Smooth muscle cell of the brain vasculature (primary cell): ENCODE results near the gene PDE10A.

ENCODE experiments used
- DNase-seq: peaks from one replicate; pipeline ENCODE4 v3.0.0-alpha.2; 2012; ENCODE audit warnings: low read depth, low spot score

The PDE10A gene

DNA sequence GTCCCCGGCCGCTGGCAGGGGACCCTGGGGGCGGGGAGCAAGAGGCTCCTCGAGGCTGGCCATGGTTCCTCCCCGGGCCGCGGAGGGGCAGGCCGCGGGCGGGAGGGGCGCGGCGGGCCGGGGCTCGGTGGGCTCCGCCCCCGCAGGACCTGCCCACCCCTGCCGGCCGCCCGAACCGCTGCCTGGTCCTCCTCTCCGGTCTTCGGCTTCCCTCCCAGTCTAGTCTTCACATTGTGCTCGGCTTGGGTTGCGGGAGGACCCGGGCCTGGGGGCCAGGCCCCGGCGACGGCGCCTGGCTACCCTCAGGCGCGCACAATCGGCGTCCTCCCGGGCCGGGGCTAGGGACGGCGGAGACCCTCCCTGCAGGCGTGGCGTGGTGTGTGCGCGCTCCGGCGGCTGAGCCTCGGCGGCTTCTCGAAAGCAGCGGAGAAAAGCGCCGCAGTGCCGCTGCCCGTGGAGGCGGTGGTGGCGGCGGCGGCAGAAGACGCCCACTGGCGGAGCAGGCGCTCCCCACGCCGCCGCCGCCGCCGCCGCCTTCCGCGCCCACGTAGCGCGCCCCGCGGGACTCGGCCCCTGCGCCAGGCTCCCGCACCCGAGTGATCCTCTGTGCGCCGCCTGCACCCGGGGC lies at the start of gene PDE10A:
Gene PDE10A, minus strand, starts transcription at position 493 of the 628 bp plus-strand sequence. Its CDS starts 430 bp downstream, at position 63.
- DNase-seq, result no peak

- DNase-seq, result no peak
These were observed 46.0 kb upstream of the PDE10A start for GRCh38 chr6:165708985-165709576.

- DNase-seq, result no peak
These were observed 44.2 kb upstream of the PDE10A start for GRCh38 chr6:165707067-165707853.

GRCh38 chr6:165705941-165706340 lies 42.9 kb upstream of the PDE10A start:
- no peak for DNase-seq

GRCh38 chr6:165704045-165704748 lies 41.2 kb upstream of the PDE10A start:
- peak; percentile 77 for DNase-seq

DNA sequence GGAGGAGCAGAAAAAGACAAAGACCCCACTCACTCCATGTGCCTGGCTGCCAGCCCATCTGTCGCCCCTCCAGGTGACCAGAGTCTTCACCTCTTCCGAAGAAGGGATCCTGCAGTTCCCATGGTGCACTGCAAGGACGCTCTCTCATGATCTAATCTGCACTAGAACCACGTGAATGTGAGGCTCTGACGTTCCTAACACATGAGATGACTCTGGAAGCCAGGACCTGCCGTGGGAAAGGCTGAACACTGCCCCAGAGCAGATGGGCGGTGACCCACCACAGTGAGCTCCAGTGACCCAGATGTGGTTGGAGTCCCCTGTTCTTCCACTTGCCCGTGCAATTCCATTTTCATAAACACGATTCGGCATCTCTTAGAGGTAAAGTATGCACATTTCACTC lies 39.6 kb upstream of the PDE10A start:
- no peak for DNase-seq

DNA sequence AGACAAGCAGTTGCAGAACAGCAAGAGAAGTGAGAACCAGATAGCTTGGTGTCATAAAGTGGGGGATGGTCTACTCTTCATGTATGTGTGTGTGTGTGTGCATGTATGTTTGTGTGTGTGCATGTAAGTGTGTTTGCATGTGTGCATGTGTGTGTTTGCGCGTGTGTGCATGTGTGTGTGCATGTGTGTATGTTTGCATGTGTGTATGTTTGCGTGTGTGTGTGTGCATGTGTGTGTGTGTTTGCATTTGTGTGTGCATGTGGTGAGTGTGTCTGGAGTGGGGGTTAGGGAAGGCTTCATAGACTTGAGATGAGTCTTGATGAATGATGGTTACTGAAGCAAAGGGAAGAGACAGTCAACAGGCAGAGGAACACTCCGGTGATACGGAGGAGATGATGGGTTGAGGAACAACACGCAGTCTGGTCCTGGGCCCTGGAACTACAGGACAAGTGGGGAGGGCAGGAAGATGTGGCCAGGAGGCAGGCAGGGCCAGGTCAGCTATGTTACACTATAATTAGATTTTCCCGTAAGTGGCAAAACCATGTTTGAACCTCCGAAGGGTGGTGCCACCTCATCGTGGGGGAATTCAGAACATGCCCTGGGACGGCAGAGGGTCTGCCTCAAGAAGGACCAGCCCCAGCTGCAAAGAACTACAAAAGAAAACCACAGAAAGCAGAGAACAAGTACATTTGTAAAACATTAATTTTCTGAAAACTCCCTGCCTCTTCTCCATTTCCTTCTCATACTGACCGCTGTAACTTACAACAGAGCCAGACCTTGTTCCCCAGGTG lies 38.7 kb upstream of the PDE10A start:
- DNase-seq, result no peak

DNA sequence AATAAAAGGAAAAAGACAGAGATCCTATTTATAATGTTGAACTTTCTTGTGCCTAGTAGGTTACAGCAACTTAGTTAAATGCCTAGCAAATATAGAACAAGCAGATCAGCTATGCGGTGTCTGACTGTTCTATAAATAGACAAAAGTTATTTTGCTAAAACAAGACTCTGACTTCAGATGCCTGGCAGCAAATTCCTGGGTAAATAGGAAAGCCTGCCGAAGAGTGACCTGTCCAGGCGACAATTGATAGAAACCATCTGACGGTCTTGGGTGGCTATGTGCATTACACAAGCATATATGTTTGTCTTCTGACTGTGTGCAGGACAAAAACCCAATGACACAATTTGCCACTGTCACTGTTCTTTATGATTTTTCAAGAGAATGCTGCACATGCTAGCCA lies 38.0 kb upstream of the PDE10A start:
- no peak for DNase-seq

GRCh38 chr6:165698868-165699267 lies 35.8 kb upstream of the PDE10A start:
- DNase-seq, result no peak

DNA sequence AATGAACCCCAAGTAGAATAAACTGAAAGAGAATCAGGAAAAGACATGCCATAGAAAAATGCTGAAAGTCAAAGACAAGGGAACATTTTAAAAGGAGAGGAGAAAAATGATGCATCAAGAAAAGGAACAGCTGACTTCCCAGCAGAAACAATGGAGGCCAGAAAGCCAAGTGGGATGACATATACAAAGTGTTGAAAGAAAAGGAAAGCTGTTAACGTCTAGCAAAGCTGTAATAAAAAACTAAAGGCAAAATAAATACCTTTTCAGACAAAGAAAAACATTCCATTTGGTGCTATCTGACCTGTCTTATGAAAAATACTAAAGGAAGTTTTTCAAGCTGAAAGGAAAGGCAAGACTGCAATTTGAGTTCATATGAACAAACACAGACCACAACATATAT lies 34.1 kb upstream of the PDE10A start:
- no peak for DNase-seq

DNA sequence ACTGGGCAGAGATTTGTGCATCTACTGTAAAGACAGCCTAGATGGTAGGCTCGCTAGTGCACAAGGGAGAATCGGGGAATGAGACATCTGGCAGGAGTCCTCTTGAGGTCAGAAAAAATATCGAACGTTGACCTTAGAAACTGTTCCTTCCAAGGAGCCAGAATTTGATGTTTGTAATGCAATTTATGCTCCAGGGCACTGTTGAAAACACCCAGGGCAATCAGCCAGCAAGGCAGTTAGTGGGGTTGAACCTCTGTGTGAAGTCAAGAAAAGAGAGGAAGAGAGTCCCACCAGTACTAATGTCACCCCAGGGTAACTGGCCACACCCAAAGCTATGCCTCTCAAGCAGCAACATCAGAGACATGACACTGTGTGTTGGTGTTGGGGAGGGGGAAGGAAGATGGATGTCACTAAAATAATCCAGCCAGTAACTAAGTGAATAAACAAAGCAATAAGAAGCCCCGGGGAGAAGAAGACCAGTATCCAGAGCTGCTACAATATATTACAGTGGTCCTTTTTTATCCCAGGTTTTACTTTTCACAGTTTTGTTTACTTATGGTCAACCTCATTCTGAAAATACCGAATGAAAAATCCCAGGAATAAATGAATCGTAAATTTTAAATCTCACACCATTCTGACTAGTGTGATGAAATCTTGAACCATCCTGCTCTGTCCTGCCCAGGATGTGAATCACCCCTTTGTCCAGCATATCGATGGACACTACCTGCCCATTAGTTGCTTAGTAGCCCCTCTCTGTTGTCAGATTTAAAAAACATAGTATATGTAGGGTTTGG lies 32.9 kb upstream of the PDE10A start:
- no peak for DNase-seq

DNA sequence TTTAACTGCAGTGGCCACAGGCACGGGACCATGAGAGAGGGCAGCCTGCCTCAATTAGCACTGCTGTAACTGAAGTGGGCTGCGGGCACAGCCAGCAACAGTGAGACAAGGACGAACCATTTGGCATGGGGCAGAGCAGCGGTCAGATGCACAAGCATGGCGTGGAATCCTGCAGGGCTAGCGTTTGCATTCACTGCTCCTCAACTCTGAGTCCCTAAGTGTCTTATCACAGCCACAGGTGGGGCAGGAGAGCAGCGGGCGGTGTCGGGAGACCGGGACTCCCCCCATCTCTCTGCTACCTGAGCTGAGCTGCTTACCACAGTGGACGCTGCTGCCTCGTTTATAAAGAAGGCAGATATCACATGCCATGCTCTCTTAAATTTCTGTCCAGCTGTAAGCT lies 31.3 kb upstream of the PDE10A start:
- DNase-seq, result no peak

GRCh38 chr6:165692106-165692653 lies 29.1 kb upstream of the PDE10A start:
- DNase-seq, result no peak

GRCh38 chr6:165689699-165690098 lies 26.7 kb upstream of the PDE10A start:
- DNase-seq, result no peak

- no peak for DNase-seq
These were observed 23.7 kb upstream of the PDE10A start for GRCh38 chr6:165686596-165687365.

DNA sequence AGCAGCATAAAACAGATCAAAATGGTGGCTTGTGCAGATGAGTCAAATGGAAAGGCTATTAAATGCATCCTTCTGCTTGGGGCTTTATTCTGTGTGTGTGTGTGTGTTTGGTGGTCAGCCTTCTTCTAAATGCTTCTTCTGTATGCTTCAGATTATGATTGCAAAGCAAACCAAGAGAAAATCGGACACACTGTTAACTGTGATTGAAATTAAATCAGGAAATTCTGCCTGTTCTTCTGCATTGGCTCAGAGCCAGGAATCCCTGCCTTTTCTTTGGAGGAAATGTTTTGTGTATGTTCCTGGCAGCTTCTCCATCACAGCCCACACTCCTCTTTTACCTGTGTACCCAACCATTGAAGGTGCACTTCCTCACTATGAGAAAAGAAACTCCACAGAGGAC lies 22.3 kb upstream of the PDE10A start:
- no peak for DNase-seq

- DNase-seq, result no peak
These were observed 21.3 kb upstream of the PDE10A start for GRCh38 chr6:165684333-165684732.

DNA sequence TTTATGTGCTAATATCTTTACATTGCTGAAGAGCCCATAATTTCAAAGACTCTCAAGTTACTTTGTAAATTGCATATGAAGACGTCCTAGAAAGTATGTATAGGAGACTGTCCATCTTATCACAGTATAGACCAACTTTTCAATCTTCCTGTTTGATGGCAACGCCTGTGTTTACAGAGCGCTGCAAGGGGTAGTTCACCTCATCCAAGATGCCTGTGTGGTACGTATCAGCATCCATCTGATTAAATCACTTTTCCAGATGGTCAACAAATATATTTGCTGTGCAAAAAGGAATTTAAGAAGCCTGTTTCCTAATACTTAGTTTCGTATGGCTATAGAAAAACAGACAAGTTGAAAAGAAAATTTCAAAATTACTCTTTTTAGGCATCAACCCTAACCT lies 17.9 kb upstream of the PDE10A start:
- DNase-seq, result no peak

- no peak for DNase-seq
These were observed 16.3 kb upstream of the PDE10A start for GRCh38 chr6:165679326-165679725.

DNA sequence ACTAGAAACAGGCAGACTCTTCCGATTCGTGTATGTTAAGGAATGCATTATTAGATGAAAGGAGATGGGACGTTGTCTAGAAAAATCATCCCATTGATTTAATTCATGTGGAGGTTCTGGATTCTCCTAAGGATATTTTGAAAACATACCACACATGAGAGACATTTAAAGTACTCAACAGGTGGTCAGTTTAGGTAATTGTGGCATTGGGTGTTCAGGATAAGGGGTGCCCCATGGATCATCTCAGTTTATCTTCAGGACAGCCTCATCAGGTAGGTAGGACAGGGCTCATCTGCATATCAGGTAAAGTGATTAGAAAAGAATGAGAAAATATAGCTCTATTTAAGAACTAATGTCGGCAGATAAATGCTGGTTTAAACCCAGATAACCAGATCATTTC lies 15.9 kb upstream of the PDE10A start:
- DNase-seq, result no peak
